DMS 273 treated with DMSO at 0.1 percent for 48 hours (cell line): ENCODE results near the gene FN3K.
"Not testable (repeated sequence)": the region's sequence is repeated elsewhere in the genome, so short reads cannot be mapped to it uniquely, and the experiment has no call there.

Source experiments
- DNase-seq: peaks from one replicate; lab custom pipeline; 2025; lab: John Stamatoyannopoulos, UW

FN3K gene

DNA sequence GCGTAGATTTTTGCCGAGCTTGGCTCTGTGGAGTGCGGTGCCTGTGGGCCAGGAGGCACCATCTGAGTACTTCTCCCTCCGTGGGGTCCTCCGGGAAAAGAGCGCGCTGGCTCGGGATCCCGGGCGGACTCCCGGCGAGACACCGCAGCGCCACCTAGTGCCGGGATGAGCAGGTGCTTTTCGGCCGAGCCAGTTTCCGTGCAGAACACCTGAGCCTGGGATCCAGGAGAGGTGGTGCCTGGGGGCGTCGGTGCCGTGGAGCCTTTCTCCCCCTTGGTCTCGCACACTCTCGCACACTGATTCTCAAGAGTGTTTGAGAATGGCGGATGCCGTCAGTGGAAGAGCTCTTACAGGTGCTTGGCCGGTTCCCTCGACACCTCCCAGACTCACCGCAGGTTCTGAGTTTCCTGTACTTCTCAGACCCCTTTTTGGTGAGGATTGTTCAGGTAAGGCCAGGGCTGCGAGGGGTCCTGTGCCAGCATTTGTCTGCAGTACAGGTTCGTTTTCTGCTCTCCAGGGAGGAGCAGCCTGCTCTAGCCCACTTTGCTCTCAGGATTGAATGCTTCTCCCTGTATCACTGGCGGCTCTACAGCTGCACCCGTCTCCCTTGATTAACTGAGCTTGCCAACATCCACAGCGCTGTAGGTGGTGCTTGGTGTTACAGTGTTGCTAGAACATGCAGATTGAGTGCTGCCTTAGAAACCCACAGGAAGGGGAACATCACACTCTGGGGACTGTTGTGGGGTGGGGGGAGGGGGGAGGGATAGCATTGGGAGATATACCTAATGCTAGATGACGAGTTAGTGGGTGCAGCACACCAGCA is 39.8 kb downstream of the FN3K start:
- no peak for DNase-seq

DNA sequence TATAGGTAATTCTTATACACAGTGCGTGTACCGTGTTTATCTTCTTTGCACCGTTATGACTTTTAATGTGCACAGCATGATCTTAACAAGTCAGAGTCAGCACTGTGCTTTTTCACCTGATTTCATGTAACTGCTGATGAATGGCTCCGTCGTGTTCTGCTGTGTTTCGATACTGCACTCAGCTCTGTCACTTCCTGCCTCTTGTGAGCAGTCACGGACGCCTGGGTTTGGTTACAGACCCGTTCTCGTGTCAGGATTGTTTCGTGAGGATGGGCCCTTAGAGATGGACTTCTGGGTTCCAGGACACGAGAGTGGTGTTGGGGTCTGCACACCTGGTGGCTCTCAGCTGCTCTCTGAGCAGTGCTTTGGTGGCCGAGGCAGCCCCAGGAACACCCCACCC is 41.0 kb downstream of the FN3K start:
- DNase-seq = no peak

DNA sequence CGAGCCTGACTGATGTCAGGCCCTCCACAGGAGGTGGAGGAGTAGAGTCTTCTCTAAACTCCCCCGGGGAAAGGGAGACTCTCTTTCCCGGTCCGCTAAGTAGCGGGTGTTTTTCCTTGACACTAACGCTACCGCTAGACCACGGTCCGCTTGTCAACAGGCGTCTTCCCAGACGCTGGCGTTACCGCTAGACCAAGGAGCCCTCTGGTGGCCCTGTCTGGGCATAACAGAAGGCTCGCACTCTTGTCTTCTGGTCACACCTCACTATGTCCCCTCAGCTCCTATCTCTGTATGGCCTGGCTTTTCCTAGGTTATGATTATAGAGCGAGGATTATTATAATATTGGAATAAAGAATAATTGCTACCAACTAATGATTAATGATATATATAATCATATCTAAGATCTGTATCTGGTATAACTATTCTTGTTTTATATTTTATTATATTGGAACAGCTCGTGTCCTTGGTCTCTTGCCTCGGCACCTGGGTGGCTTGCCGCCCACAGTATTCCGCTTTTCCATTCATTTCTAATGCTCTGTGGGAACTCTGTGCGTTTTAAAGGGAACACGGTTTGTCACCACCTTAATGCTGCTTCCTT is 42.5 kb downstream of the FN3K start:
- not testable (repeated sequence) for DNase-seq

DNA sequence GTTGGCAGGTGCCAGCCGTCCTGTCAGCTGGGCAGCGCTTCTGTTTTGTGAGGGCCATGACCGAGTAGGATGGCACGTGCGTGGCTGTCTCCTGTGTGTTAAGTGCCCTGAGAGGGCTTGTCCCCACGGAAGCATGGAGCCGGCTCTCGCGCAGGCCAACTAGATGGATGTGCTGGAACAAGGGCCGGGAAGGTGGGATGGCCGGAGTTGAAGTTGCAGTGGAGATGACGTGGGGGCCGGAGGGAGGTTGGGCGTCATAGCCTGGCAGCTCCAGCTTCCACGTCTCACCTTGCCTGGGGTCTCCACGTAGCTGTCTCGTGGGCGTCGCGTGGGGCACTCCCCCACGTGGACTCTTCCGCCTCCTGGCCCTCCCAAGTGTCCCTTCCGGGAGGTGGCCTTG is 44.1 kb downstream of the FN3K start:
- DNase-seq = no peak

DNA sequence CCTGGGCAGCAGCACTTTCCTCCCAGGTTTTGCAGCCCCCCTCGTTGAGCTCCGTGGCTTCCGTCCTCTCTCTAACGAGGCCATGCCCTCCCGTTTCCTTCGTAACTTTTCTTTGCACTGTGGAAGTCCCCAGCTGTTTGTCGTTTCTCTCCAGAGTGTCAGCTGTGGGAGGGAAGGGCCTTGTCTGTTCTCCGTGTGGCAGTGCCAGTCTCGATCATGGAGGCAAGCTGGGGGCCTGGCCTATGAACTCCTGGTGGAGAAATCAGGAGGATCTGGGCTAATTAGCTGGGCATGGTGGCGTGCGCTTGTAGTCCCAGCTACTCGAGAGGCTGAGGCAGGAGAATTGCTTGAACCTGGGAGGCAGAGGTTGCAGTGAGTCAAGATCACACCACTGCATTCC is 44.8 kb downstream of the FN3K start:
- DNase-seq = no peak

DNA sequence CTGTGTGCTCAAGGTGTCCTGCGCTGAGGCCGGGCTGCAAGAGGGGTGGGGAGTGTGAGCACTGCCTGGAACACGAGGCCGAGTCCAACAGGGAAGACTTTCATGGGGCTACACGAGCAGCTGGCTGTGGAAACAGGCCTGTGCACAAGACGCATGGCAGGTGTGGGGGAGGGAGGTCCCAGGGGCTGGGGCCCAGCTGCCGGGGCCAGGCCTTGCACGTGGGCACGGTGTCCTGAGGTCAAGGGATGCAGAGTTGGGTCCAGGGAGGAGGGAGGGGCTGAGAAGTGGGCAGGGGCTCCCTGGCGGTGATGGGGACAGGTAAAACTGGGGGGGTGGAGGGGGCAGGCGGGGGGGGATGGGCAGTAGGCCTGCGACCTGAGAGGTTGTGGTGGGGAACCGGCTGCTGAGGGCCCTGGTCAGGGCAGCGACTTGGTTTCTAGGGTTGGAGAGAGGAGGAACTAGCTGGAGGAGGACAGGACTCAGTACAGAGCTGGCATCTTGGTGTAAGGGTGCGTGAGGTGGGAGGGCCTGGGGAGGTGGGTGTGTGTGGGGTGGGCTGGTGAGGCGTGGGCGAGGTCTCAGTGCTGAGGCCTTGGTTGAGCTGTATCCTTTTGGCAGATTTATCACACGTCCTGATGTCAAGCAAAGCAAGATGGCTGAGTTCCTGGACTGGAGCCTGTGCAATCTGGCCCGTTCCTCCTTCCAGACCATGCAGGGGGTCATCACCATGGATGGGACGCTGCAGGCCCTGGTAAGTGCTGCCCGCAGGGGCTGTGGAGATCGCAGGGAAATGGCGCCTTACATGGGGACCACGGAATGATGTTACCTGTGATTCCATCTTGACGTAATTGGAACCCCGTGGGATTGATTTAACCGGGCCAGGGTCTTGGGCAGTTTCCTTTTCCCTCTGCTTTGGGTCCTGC is 45.8 kb downstream of the FN3K start:
- no peak for DNase-seq

DNA sequence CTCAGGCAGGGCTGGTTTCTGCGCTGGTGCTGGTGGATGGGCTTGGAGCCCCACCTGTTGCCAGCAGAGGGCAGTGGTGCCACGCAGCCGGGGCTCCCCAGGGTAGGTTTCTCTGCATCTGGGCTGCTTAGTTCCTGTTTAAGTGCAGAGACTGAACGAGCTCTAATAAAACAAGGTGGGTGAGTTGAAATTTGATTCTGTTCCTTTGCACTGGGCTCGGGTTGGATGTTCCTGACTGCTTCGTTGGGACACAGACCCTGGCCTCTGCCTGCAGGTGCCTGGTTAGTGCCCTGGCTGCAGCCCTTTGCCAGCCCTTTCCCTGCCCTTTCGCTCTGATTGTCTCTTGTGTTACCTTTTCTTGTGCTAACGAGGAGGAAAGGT is 46.5 kb downstream of the FN3K start:
- peak; percentile 21 for DNase-seq

DNA sequence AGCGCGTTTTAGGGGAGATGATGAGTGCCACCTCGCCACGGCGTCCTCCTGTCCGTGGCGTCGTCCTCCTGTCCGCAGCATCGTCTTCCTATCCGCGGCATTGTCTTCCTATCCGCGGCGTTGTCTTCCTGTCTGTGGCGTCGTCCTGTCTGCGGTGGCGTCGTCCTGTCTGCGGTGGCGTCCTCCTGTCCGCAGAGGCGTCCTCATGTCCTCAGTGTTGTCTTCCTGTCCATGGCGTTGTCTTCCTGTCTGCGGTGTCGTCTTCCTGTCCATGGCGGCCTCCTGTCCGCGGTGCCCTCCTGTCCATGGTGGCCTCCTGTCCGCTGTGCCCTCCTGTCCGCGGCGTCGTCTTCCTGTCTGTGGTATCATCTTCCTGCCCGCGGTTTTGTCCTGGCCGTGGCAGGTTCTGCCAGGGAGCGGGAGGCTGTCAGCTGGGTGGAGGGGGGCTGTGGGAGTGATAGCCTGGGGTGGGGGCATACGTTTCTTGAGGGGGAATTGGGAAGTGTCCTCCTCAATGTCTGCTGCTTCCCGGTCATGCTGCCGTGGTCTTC is 47.3 kb downstream of the FN3K start:
- no peak for DNase-seq

DNA sequence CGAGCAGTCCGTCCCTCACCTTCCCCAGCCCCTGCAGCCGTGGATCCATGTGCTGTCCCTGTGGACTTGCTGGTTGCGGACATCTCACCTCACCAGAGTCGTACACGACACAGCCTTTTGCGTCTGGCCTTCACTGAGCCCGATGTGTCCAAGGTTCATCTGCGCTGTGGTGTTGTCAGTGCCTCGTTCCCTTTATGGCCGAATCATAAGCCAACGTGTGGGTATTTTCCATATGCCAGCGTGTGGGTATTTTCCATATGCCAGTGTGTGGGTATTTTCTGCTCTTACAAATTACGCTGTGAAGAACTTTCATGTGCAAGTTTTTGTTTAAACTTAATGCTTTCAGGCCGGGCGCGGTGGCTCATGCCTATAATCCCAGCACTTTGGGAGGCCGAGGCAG is 48.1 kb downstream of the FN3K start:
- DNase-seq = no peak

DNA sequence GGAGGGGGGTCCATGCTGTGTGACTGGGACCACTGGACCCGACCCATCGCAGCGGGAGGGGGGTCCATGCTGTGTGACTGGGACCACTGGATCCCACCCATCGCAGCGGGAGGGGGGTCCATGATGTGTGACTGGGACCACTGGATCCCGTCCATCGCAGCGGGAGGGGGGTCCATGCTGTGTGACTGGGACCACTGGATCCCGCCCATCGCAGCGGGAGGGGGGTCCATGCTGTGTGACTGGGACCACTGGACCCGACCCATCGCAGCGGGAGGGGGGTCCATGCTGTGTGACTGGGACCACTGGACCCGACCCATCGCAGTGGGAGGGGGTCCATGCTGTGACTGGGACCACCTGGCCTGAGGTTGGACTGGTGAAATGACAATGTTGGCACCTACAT is 50.2 kb downstream of the FN3K start:
- DNase-seq = not testable (repeated sequence)

DNA sequence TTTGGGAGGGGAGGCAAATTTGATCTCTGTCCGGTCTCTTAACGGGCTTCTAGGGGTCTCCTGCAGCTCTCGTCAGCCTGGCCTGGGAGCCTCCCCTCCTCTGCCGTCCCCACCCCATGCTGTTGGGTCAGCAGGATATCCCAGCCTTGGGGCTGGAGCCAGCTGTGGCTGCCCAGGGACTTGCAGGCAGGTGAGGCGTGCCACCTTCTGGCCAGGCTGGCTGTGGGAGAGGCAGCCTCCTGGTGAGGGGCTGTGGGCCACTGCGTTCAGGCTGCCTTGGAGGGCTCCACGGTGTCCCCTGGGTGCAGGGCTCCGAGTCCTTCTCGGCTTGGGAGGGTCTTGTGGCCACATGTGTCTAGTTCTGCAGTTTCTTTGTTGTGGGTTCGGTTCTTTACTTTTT is 51.0 kb downstream of the FN3K start:
- DNase-seq = no peak

DNA sequence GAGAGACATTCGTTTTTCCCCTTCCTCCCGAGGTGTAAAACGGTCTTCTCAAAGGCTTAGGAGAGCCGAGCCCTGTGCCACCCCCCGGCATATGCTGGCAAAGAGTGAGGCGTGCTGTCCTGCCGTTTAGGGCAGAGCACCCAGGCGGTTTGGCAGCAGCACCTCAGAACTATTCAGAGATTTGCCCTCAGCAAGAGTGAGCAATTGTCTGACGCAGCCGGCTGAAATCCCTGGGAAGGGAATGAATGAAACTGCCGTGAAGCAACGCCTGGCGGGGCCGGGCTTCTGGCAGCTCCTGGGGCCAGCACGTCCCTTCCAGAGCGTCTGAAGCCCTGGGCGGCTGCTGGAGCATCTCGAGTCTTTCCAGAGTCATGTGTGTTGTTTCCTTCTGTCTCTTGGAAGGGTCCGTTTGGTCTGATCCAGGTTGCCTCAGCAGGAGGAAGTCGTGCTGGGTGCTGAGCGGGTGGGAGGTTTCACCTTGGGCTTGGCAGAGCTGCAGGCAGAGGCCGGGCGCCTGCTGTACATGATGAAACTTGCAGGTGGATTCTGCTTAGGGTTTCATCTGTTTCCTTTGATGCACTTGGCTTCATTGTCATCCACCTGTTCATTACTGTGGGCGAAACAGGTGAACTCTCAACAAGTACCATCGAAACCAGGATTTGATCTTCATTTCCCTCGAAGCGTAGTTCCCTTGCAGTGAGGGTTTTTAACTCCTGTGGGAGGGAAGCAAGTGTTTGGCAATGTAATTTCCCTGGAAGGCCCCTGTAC is 51.9 kb downstream of the FN3K start:
- no peak for DNase-seq

DNA sequence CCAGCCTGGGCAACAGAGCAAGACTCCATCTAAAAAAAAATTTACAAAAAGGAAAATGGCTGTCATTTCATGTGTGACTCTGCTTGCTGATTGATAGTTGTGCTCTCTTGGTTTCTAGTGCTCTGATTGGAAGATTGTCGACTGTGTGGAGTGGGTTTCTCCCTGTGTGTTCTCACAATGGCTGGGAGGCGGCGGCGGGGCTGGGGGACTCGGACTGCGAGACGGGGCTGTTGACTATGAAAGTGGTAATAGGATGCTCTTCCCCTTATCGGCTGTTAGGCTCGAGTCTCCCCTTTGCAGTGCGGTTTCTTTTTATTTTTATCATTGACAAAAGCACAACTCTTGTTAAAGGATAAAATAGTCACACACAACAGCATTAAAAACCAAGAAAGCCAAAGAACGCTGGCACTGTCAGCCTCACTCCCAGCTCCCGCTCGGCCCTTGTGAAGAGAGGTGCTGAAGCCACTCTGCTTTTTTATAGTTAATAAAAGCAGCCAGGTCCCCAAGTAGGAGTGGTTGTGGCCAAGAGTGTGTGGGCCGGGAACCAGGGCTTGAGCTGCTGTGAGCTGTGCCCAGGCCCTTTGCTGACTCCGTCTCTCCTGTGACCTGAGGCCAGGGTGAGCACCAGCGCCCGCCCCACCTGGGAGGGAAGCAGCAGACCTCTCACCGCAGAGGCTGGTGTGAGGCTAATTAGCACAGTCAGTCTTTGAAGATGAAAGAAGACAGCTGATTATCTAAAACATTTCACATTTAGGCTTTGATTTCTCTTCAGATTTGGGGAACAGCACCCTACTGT is 53.0 kb downstream of the FN3K start:
- no peak for DNase-seq

DNA sequence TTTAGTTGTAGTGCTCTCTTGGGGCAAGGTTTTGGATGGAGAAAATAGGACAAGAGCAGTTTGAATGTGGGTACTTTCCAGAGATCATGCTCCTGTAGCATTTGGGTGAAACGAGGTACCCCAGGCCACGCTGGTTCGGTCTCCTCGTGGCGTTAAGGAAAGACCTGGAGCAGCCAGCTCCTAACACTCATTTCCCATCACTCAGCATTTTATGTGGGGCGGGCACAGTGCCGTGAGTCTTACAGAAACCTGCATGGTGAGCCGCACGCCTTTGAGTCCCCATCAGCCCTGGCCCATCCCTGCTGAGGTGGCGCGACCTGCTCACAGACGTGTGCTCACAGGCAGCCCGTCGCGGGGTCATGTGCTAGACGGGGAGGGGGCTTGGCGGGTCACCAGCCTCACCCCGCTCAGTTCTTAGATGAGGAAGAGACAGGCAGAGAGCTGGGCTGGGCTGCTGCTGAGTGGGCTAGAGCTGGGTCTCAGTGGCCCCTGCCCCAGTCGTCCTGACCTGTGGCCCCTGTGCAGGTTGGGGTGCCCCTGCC is 53.7 kb downstream of the FN3K start:
- no peak for DNase-seq

DNA sequence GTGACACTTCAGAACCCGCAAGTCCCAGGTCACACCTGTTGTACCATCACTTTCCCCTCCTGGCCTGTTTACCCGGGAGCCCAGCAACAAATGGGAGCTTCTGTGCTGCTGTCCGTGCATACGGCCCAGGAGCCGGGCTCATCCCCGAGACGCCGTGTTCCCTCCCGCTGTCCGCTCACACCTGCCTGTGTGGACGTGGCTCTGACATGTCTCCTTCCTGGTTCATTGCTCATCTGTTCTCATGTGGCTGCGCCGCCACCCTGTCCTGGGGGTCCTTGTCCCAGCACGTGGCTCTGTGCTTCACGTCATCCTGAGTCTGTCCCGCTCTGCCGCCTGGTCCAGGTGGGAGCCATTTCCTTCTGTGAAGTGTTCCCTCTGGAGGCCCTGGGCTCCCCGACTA is 54.4 kb downstream of the FN3K start:
- no peak for DNase-seq

DNA sequence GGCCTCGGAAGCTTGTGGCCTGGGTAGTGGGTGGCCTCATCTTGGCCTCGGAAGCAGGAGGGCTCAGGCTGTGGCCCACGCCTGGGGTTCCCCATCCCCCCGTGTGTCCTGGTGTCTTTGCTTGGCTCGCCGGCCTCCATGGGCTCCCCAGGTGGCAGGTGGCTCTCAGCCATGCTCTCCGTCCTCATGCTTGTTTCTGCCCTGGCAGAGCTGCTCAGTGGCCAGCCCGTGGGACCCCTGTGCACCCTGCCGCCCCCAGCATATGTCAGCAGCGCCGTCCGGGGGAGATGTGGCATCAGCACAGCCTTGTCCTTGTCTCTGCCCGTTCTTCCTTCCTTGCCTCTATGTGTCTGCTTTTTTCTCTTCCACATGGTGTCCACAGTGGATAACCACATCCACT is 55.0 kb downstream of the FN3K start:
- no peak for DNase-seq

DNA sequence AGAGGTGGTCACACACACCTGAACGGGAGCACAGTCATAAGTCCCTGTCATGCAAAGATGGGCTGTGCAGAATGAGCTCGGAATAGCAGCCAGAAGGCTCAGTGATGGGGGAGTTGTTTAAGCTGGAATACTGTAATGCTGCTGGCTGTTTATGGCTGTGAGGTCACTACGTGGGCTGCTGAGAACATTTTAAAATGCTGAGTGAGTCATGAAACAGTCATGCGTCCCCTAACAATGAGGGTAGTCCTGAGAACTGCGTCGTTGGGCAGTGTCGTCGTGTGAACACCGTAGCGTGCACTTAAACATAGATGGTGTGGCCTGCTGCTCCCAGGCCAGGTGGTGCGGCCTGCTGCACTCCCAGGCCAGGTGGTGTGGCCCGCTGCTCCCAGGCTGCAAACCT is 56.1 kb downstream of the FN3K start:
- no peak for DNase-seq

DNA sequence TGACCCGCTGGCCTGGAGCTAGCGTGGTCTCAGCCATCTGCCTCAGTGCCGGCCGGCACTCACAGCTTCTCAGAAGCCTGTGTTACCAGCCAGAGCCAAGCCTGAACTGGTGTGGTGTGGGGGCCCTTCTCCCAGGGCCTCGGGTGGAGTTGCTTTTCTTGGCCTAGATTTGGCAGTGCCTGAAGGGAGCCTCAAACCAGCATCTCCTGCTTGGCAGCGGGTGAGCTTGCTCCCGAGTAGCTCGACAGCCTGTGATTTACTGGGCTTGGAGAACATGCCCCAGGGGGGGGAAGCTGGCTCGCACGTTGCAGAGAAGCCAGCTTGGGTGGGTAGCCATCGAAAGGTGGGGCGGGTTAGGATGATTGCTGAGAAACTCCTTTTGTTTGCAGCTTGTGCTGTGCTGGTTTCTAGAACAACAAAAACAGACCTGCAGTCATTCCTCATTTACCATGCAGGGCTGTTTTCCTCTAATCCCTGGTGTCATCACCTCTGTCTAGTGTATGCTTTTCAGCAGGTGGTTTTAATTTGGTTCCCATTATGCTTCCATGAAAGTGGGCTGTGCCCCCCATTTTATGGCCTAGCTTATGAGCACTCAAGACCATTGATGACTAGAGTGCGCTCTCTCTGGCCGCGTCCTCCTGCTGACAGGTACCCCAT is 58.7 kb downstream of the FN3K start:
- no peak for DNase-seq

DNA sequence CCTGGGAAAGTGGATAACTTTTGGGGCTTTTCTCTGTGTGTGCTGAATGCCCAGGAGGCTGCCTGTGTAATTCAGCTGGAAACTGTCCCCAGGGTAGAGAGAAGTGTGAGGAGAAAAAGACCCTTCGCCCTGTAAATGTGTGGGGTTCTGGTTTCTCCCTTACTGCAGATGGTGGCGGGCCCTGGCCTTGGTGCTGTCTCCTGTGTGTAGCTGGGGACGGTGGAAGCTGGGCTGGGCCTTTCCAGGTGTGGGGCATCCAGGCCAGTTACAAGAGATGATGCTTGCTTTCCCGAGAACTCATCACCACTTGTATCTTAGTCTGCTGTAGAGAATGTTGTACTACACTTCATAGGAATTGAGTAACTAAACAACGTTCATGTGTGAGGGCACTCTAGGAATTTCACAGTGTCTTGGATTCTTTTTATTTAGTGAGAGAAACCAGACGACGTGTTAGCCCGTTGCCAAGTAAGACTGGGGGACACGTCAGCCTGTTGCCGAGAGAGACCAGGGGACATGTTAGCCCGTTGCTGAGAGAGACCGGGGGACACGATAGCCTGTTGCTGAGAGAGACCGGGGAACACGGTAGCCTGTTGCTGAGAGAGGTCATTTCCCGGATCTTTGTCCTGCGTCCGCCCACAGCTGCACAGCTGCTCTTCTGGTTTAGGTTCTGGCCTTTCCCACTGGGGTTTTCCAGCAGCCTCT is 59.5 kb downstream of the FN3K start:
- no peak for DNase-seq

DNA sequence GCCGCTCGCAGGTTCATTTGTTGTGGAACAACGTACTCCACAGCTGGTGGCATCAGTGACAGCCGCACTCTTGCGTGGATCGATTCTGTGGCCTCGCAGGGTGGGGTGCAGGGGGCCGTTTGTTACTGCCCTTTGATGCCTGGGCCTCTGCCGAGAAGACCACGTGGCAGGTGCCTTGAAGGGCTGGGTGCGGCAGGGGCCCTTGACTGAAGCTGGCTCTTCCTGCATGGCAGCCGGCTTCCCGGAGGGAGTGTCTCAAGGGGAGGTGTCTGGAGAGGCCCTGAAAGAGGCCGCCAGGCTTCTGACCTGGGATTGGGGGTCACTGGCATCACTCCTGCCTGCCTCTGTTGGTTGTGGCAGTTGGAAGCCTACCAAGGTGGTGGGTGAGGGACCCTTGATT is 60.2 kb downstream of the FN3K start:
- no peak for DNase-seq
